HAP-1 (cell line): Measurements from ENCODE around the gene HOXB4.

ENCODE experiments used
- DNase-seq, 2 experiments: peaks; one replicate each; pipeline ENCODE4 v3.0.0-alpha.2; 2016 to 2020; ENCODE audit warnings: low spot score in 2 of 2
- H3K27me3 ChIP-seq: fragments of 250-450 bp; sonication (Bioruptor Pico); 2 replicates; pipeline ENCODE4 v1.5.1; 2020; ENCODE audit warnings: low read depth, mild to moderate bottlenecking, moderate library complexity
- H3K36me3 ChIP-seq: fragments of 250-450 bp; sonication (Bioruptor Pico); replicated peaks from 2 replicates; pipeline ENCODE4 v1.5.1; 2020; ENCODE audit warnings: mild to moderate bottlenecking
- H3K4me1 ChIP-seq: fragments of 250-450 bp; sonication (Bioruptor Pico); 2 replicates; pipeline ENCODE4 v1.5.1; 2020; ENCODE audit warnings: mild to moderate bottlenecking
- H3K4me3 ChIP-seq: fragments of 250-450 bp; sonication (Bioruptor Pico); 2 replicates; pipeline ENCODE4 v1.5.1; 2020; ENCODE audit warnings: mild to moderate bottlenecking, moderate library complexity
- H3K9me3 ChIP-seq: fragments of 250-450 bp; sonication (Bioruptor Pico); 2 replicates; pipeline ENCODE4 v1.5.1; 2020; ENCODE audit warnings: mild to moderate bottlenecking, moderate library complexity
- in situ Hi-C: fragments of 300-500 bp; cut with MboI; formaldehyde crosslinking; loops from 3 replicates; pipeline ENCODE4 v1.14.3; 2020; ENCODE audit warnings: low sequenced_read_pairs, inconsistent platforms, mixed read lengths

Gene HOXB4

GRCh38 chr17:48601207-48601538 lies 23.0 kb upstream of the HOXB4 start:
- in situ Hi-C loops = no loop called here
- H3K9me3 ChIP-seq = no peaks in the 10 kb centered on the region
- H3K4me1 ChIP-seq = peaks cover 4% of the 10 kb centered on the region
- H3K4me3 ChIP-seq = no peak overlapping the region
- no peaks in the 10 kb centered on the region for H3K36me3 ChIP-seq
- no peak for DNase-seq
- peaks cover 57% of the 10 kb centered on the region for H3K27me3 ChIP-seq

- no peak for DNase-seq
- Histone ChIP-seq H3K9me3 (no peaks in the 10 kb centered on the region), H3K27me3 (peaks cover 57% of the 10 kb centered on the region), H3K4me3 (no peak overlapping the region), H3K36me3 (no peaks in the 10 kb centered on the region), H3K4me1 (peaks cover 4% of the 10 kb centered on the region)
- in situ Hi-C loops = no loop called here
These were observed 22.3 kb upstream of the HOXB4 start for GRCh38 chr17:48600244-48601098.

- Histone ChIP-seq H3K4me3 (no peak overlapping the region), H3K27me3 (peaks cover 48% of the 10 kb centered on the region), H3K4me1 (peaks cover 4% of the 10 kb centered on the region), H3K9me3 (no peaks in the 10 kb centered on the region), H3K36me3 (no peaks in the 10 kb centered on the region)
- DNase-seq = no peak
- in situ Hi-C loops = no loop called here
These were observed 21.2 kb upstream of the HOXB4 start for GRCh38 chr17:48599354-48599753.

- Histone ChIP-seq H3K9me3 (no peaks in the 10 kb centered on the region), H3K27me3 (peaks cover 43% of the 10 kb centered on the region), H3K4me1 (peaks cover 4% of the 10 kb centered on the region), H3K4me3 (no peak overlapping the region), H3K36me3 (no peaks in the 10 kb centered on the region)
- in situ Hi-C loops = no loop called here
- no peak for DNase-seq
These were observed 20.6 kb upstream of the HOXB4 start for GRCh38 chr17:48598736-48599135.

- Histone ChIP-seq H3K27me3 (peaks cover 43% of the 10 kb centered on the region), H3K4me3 (peak overlapping the region; percentile 39), H3K9me3 (no peaks in the 10 kb centered on the region), H3K4me1 (peaks cover 10% of the 10 kb centered on the region), H3K36me3 (no peaks in the 10 kb centered on the region)
- in situ Hi-C loops = no loop called here
- DNase-seq = peak in 1 of 2 experiments; percentile 62
These were observed 19.9 kb upstream of the HOXB4 start for GRCh38 chr17:48597778-48598631.

GRCh38 chr17:48597528-48597777 lies 19.3 kb upstream of the HOXB4 start:
- H3K4me1 ChIP-seq = peaks cover 11% of the 10 kb centered on the region
- no peaks in the 10 kb centered on the region for H3K9me3 ChIP-seq
- in situ Hi-C loops = no loop called here
- peaks cover 42% of the 10 kb centered on the region for H3K27me3 ChIP-seq
- peak overlapping the region; percentile 39 for H3K4me3 ChIP-seq
- no peaks in the 10 kb centered on the region for H3K36me3 ChIP-seq
- no peak for DNase-seq

GRCh38 chr17:48596735-48597527 lies 18.8 kb upstream of the HOXB4 start:
- Histone ChIP-seq H3K4me3 (peak overlapping the region; percentile 39), H3K36me3 (no peaks in the 10 kb centered on the region), H3K9me3 (no peaks in the 10 kb centered on the region), H3K4me1 (peaks cover 11% of the 10 kb centered on the region), H3K27me3 (peaks cover 37% of the 10 kb centered on the region)
- in situ Hi-C loops = no loop called here
- no peak for DNase-seq

GRCh38 chr17:48596000-48596734 lies 18.0 kb upstream of the HOXB4 start:
- DNase-seq = no peak
- no peak overlapping the region for H3K4me3 ChIP-seq
- in situ Hi-C loops = no loop called here

GRCh38 chr17:48595278-48595999 lies 17.3 kb upstream of the HOXB4 start:
- no peak for DNase-seq
- H3K9me3 ChIP-seq = no peaks in the 10 kb centered on the region
- H3K27me3 ChIP-seq = peaks cover 28% of the 10 kb centered on the region
- no peaks in the 10 kb centered on the region for H3K36me3 ChIP-seq
- H3K4me3 ChIP-seq = no peak overlapping the region
- in situ Hi-C loops = no loop called here
- H3K4me1 ChIP-seq = peaks cover 11% of the 10 kb centered on the region

More at GRCh38 chr17:48596000-48596734, 18.0 kb upstream of the HOXB4 start:
- Histone ChIP-seq H3K9me3 (no peaks in the 10 kb centered on the region), H3K4me1 (peaks cover 11% of the 10 kb centered on the region), H3K36me3 (no peaks in the 10 kb centered on the region), H3K27me3 (peaks cover 30% of the 10 kb centered on the region)

- Histone ChIP-seq H3K36me3 (no peaks in the 10 kb centered on the region), H3K27me3 (peaks cover 25% of the 10 kb centered on the region), H3K9me3 (no peaks in the 10 kb centered on the region), H3K4me3 (no peak overlapping the region), H3K4me1 (peaks cover 11% of the 10 kb centered on the region)
- in situ Hi-C loops = loop anchor here (5.0 kb wide), 1 partner anchor 257 kb away; no protein-coding TSS in a partner anchor
- no peak for DNase-seq
These were observed 16.6 kb upstream of the HOXB4 start for GRCh38 chr17:48594538-48595277.

GRCh38 chr17:48593840-48594537 lies 15.8 kb upstream of the HOXB4 start:
- Histone ChIP-seq H3K9me3 (no peaks in the 10 kb centered on the region), H3K4me3 (no peak overlapping the region; the same call in 1 of the 2 replicates), H3K27me3 (peaks cover 25% of the 10 kb centered on the region), H3K36me3 (no peaks in the 10 kb centered on the region), H3K4me1 (peaks cover 11% of the 10 kb centered on the region)
- in situ Hi-C loops = loop anchor here (5.0 kb wide), 1 partner anchor 257 kb away; no protein-coding TSS in a partner anchor
- DNase-seq = peak; percentile 87 to 89
